ENCODE data around the gene DEFB124.
"Not testable (repeated sequence)": the region's sequence is repeated elsewhere in the genome, so short reads cannot be mapped to it uniquely, and the experiment has no call there.

The DEFB124 gene, protein sequence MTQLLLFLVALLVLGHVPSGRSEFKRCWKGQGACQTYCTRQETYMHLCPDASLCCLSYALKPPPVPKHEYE

GRCh38 chr20:31474758-31475427, at the start of gene DEFB124, which contains the start of gene REM1:
Gene DEFB124 (minus strand): TSS chr20:31475127. CDS start chr20:31473013, 2,114 bp downstream.
Gene REM1 (plus strand): TSS chr20:31475288. CDS start chr20:31476446, 1,158 bp downstream.
- no peak for DNase-seq (ENCODE audit: low spot score)
- ChIA-PET CTCF (interaction anchor here (1.0 to 1.3 kb wide), 3 partner anchors 14 to 28 kb away, joined by 3 to 4 read pairs (median 3); no protein-coding TSS in a partner anchor), POLR2A (ENCODE audit: low non-redundant PET) (no interaction called here)
- TF ChIP-seq CTCF (conservative IDR thresholded peaks at IDR 0.05; ENCODE audit: low read depth) = no peak
- no peak within 1 kb of the TSS for H3K27ac ChIP-seq

- H3K27ac ChIP-seq = peak overlapping the region; percentile 47
- no peak for DNase-seq (ENCODE audit: low spot score)
- CTCF ChIA-PET = interaction anchor here (0.7 kb wide), 1 partner anchor 20 kb away, joined by 3 read pairs; no protein-coding TSS in a partner anchor
Observed at GRCh38 chr20:31523361-31524283, 48.7 kb upstream of the DEFB124 start.

DNA sequence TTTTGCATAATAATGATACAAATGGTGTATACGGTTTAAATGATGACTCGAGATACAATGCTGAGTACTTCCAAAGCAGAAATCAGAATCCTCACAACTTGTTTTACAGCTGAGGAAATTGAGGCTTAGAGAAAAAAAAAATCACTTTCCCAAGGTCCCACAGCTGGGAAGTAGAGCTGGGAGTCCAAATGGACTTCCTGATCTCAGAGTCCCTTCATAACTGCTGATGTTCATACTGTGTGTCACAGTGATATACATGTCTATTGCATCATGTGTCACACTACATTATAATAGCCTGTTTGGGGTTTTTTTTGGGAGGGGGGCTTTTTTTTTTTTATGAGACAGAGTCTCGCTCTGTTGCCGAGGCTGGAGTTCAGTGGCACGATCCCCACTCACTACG, 47.8 kb upstream of the DEFB124 start:
- ChIA-PET CTCF (interaction anchor here (0.5 to 1.2 kb wide), 5 partner anchors 8 to 130 kb away, joined by 3 to 5 read pairs (median 3); partner anchors contain the start of gene HM13), POLR2A (ENCODE audit: low non-redundant PET) (interaction anchor here (0.7 to 1.0 kb wide), 2 partner anchors 16 to 244 kb away, joined by 3 read pairs; no protein-coding TSS in a partner anchor)
- DNase-seq (ENCODE audit: low spot score) = no peak
- no peak for TF ChIP-seq CTCF (conservative IDR thresholded peaks at IDR 0.05; ENCODE audit: low read depth)
- H3K27ac ChIP-seq = peak overlapping the region; percentile 47; the same call in 1 of the 2 replicates

More at GRCh38 chr20:31523361-31524283, 48.7 kb upstream of the DEFB124 start:
- no peak for TF ChIP-seq CTCF (conservative IDR thresholded peaks at IDR 0.05; ENCODE audit: low read depth)
- POLR2A ChIA-PET (ENCODE audit: low non-redundant PET) = interaction anchor here (0.6 to 0.7 kb wide), 2 partner anchors 44 to 243 kb away, joined by 3 read pairs; no protein-coding TSS in a partner anchor

DNA sequence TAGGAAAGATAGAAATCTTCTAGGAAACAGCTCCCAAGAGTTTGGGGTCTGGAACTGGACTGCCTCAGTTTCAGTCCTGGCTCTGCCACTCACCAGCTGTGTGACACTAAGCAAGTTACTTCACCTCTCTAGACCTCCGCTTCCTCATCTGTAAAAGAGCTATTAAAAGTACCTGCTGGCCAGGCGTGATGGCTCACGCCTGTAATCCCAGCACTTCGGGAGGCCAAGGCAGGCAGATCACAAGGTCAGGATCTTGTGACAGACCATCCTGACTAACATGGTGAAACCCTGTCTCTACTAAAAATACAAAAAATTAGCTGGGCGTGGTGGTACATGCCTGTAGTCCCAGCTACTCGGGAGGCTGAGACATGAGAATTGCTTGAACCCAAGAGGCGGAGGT, 46.3 kb upstream of the DEFB124 start:
- DNase-seq (ENCODE audit: low spot score) = not testable (repeated sequence)
- peak overlapping the region; percentile 59 for H3K27ac ChIP-seq
- POLR2A ChIA-PET (ENCODE audit: low non-redundant PET) = interaction anchor here (0.6 kb wide), 1 partner anchor 283 kb away, joined by 7 read pairs; no protein-coding TSS in a partner anchor
- CTCF ChIA-PET = interaction anchor here (0.6 to 1.5 kb wide), 7 partner anchors 24 to 172 kb away, joined by 3 to 7 read pairs (median 4); no protein-coding TSS in a partner anchor

GRCh38 chr20:31517373-31517772, 42.4 kb upstream of the DEFB124 start:
- DNase-seq (ENCODE audit: low spot score) = peak; percentile 45
- ChIA-PET CTCF (interaction anchor here (1.2 to 1.6 kb wide), 2 partner anchors 14 to 95 kb away, joined by 6 to 7 read pairs; no protein-coding TSS in a partner anchor), POLR2A (ENCODE audit: low non-redundant PET) (interaction anchor here (0.6 kb wide), 1 partner anchor 220 kb away, joined by 5 read pairs; no protein-coding TSS in a partner anchor)
- H3K27ac ChIP-seq = peak overlapping the region; percentile 24
- no peak for TF ChIP-seq CTCF (conservative IDR thresholded peaks at IDR 0.05; ENCODE audit: low read depth)

DNA sequence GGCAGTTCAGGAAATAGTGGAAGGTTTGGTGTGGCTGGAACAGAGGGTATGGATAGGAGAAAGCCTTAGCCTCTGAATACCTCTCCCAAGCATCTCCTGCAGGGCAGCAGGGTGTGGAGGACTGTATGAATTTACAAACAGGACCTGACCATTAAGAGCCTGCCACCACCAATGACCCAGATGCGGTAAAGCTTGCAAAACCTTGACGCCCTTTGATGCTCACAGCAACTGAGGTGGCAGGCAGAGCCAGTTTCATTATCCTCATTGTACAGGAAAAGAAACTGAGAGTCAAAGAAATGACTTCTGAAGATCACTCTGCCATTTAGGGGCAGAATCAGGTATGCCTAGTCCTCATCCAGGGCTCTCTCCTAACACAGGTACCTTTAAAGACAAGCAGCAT, 41.7 kb upstream of the DEFB124 start:
- TF ChIP-seq CTCF (conservative IDR thresholded peaks at IDR 0.05; ENCODE audit: low read depth) = no peak
- POLR2A ChIA-PET (ENCODE audit: low non-redundant PET) = interaction anchor here (0.5 to 0.6 kb wide), 2 partner anchors 29 to 221 kb away, joined by 5 to 6 read pairs; no protein-coding TSS in a partner anchor
- H3K27ac ChIP-seq = no peak overlapping the region; the same call in 1 of the 2 replicates
- DNase-seq (ENCODE audit: low spot score) = no peak
- CTCF ChIA-PET = no interaction called here

Measured in RWPE1 (cell line).